ENCODE measurements around the gene NTN1.

- TF ChIP-seq POLR2A (IDR thresholded peaks at IDR 0.05; ENCODE audit: low read depth, low read length) = no peak
- no peak for TF ChIP-seq POLR2AphosphoS5 (IDR thresholded peaks at IDR 0.05; ENCODE audit: low read depth, low read length)
- no peak for TF ChIP-seq TAF1 (IDR thresholded peaks at IDR 0.05; ENCODE audit: low read depth, low read length)
- TF ChIP-seq PAX5 (IDR thresholded peaks at IDR 0.05; ENCODE audit: insufficient read depth, low read length, severe bottlenecking) = no peak
Measured at GRCh38 chr17:9108146-9108545, 86.8 kb downstream of the NTN1 start.
